HepG2 (cell line): ENCODE results near the gene PVALB. TPM values are rescaled to one million over a fixed set of nuclear protein-coding genes. Genes with fewer than 3 reads are reported as not detected.

Source experiments
- ATAC-seq: fragments of 200-7000 bp; cut with Tn5 transposase; 3 replicates; pipeline ENCODE4 v1.9.1; 2020; ENCODE audit warnings: mild to moderate bottlenecking, moderate library complexity
- BruUV-seq: library from RNA; stranded (reverse); fragments of 400-500 nt; replicated peaks from 2 replicates; lab custom pipeline; 2021; lab: Mats Ljungman, UMichigan
- CTCF ChIA-PET: fragments of 300-600 bp; formaldehyde crosslinking; extraction: SDS; loops from one replicate; lab custom pipeline; 2021; ENCODE audit warnings: low total read pairs, inconsistent platforms, low intra/inter-chr PET ratio; lab: Yijun Ruan, JAX
- POLR2A ChIA-PET: fragments of 350-600 bp; sonication (Branson Sonifier 250); formaldehyde crosslinking; loops from one replicate; lab custom pipeline; 2020; ENCODE audit warnings: antibody characterized with exemption, inconsistent platforms; lab: Yijun Ruan, JAX
- DNase-seq: peaks from one replicate; pipeline ENCODE4 v3.0.0-alpha.2; 2015; ENCODE audit warnings: low spot score
- FAIRE-seq: peaks from 3 replicates; lab custom pipeline; 2011; peaks lifted over from hg19 to GRCh38; lab: Jason Lieb, UNC
- H2AFZ ChIP-seq: one replicate; pipeline ENCODE4 v1.6.1; 2011; ENCODE audit warnings: low read length, inconsistent platforms
- H3K27ac ChIP-seq: fragments of 300-600 bp; 3 replicates; pipeline ENCODE4 v1.8.0; 2011; ENCODE audit warnings: mixed run types, mild to moderate bottlenecking, mixed read lengths, low read length, inconsistent platforms; ENCODE audit not compliant: insufficient read depth; ENCODE audit errors: extremely low read length
- H3K27me3 ChIP-seq, 2 experiments: fragments of 200-600 bp in 1 of 2; 2 replicates in 1 of 2; 3 replicates in 1 of 2; pipeline versions ENCODE4 v1.6.0 to v1.8.0; 2011; ENCODE audit warnings: low read length in 2 of 2, mild to moderate bottlenecking in 2 of 2, moderate library complexity in 2 of 2, inconsistent platforms in 1 of 2; ENCODE audit not compliant: insufficient read depth in 2 of 2, control insufficient read depth in 1 of 2
- H3K36me3 ChIP-seq, 2 experiments: fragments of 200-600 bp in 1 of 2; replicated peaks in 1 of 2; 2 replicates in 1 of 2; 3 replicates in 1 of 2; pipeline versions ENCODE4 v1.5.1 to v1.8.0; 2011; ENCODE audit warnings: low read length in 2 of 2, inconsistent platforms in 1 of 2; ENCODE audit not compliant: insufficient read depth in 2 of 2, control insufficient read depth in 1 of 2
- H3K4me1 ChIP-seq: 2 replicates; pipeline ENCODE4 v1.5.1; 2012; ENCODE audit warnings: low read length, inconsistent platforms; ENCODE audit not compliant: insufficient read depth
- H3K4me2 ChIP-seq: 2 replicates; pipeline ENCODE4 v1.6.0; 2011; ENCODE audit warnings: low read depth, low read length, inconsistent platforms
- H3K4me3 ChIP-seq, 3 experiments: fragments of 200-600 bp in 1 of 3; sonication (generic), shearing (Covaris generic) in 1 of 3; replicated peaks in 1 of 3; 2 replicates each; pipeline ENCODE4 v1.5.1; 2011 to 2016; ENCODE audit warnings: low read length in 3 of 3, inconsistent platforms in 2 of 3, low read depth in 2 of 3, mild to moderate bottlenecking in 2 of 3, control low read depth in 1 of 3, mixed read lengths in 1 of 3; ENCODE audit not compliant: insufficient read depth in 1 of 3
- H3K79me2 ChIP-seq: one replicate; pipeline ENCODE4 v1.6.1; 2011; ENCODE audit warnings: low read length, inconsistent platforms; ENCODE audit not compliant: insufficient read depth
- H3K9ac ChIP-seq: 2 replicates; pipeline ENCODE4 v1.6.0; 2011; ENCODE audit warnings: mild to moderate bottlenecking, low read depth, low read length, inconsistent platforms; ENCODE audit not compliant: insufficient read depth
- H3K9me3 ChIP-seq: 2 replicates; pipeline ENCODE4 v1.5.1; 2012; ENCODE audit warnings: mild to moderate bottlenecking, low read length
- H4K20me1 ChIP-seq: 2 replicates; pipeline ENCODE4 v1.6.0; 2011; ENCODE audit warnings: inconsistent platforms, mild to moderate bottlenecking, low read length, moderate library complexity; ENCODE audit not compliant: insufficient read depth
- ELF4 ChIP-seq: sonication (generic); formaldehyde crosslinking; IDR thresholded peaks from 2 replicates; pipeline ENCODE4 v1.5.0; 2020; ENCODE audit warnings: missing genetic modification reagents, mild to moderate bottlenecking, moderate library complexity, borderline replicate concordance
- HNRNPK ChIP-seq: fragments of 200-400 bp; formaldehyde crosslinking; IDR thresholded peaks from 2 replicates; pipeline ENCODE4 v1.6.1; 2018; ENCODE audit warnings: low read length, low read depth, moderate library complexity, mild to moderate bottlenecking; ENCODE audit not compliant: poor library complexity, severe bottlenecking
- MIER3 ChIP-seq: IDR thresholded peaks from 2 replicates; pipeline ENCODE4 v1.6.1; 2016; ENCODE audit warnings: missing compliant biosample characterization, borderline replicate concordance
- TEAD2 ChIP-seq: sonication (generic); formaldehyde crosslinking; IDR thresholded peaks from 2 replicates; pipeline ENCODE4 v1.9.0; 2021; ENCODE audit warnings: missing genetic modification reagents
- ZBTB7B ChIP-seq: sonication (generic); formaldehyde crosslinking; IDR thresholded peaks from 2 replicates; pipeline ENCODE4 v1.4.0; 2020; ENCODE audit warnings: missing genetic modification reagents
- ZNF430 ChIP-seq: sonication (generic); formaldehyde crosslinking; IDR thresholded peaks from 2 replicates; pipeline ENCODE4 v1.9.0; 2021; ENCODE audit warnings: mild to moderate bottlenecking, missing genetic modification reagents
- ZNF556 ChIP-seq: sonication (generic); formaldehyde crosslinking; IDR thresholded peaks from 2 replicates; pipeline ENCODE4 v1.4.0; 2020; ENCODE audit warnings: mild to moderate bottlenecking, missing genetic modification reagents, borderline replicate concordance
- ZNF75D ChIP-seq: sonication (generic); formaldehyde crosslinking; IDR thresholded peaks from 2 replicates; pipeline ENCODE4 v1.8.1; 2023; ENCODE audit warnings: missing genetic modification reagents, mild to moderate bottlenecking, borderline replicate concordance
- WGBS: methylation state at CpG from one replicate; pipeline ENCODE4 v1.1.6; 2017; ENCODE audit warnings: low lambda C conversion rate; 5-methylcytosine and 5-hydroxymethylcytosine counted together
- in situ Hi-C: cut with HindIII; loops from 2 replicates; pipeline ENCODE4 v1.10.0; 2017; ENCODE audit warnings: low pct_unique_long_range_greater_than_20kb; ENCODE audit not compliant: extremely low pct_ligation_motif_present
- intact Hi-C: fragments of 100-400 bp; cut with micrococcal nuclease; formaldehyde crosslinking; loops from one replicate; pipeline ENCODE4 v1.10.0; 2022; ENCODE audit not compliant: unreplicated experiment
- polyA plus RNA-seq, 8 experiments: library from polyadenylated mRNA; depleted of rRNA in 3 of 8; stranded (reverse) in 7 of 8; unstranded in 1 of 8; fragments of >200 nt; fragmentation: Illumina TruSeq in 4 of 8; extraction: Trizol in 4 of 8; gene quantifications; 2 replicates each; pipeline versions ENCODE4 v1.2.1 to v1.2.3, GENCODE V29; 2011 to 2016; ENCODE audit warnings: low read depth in 4 of 8, missing spikeins in 1 of 8, mixed read lengths in 1 of 8; ENCODE audit not compliant: insufficient read depth in 1 of 8
- total RNA-seq, 5 experiments: library from RNA; depleted of rRNA; stranded (reverse); fragments of >200 nt; fragmentation: Illumina TruSeq; extraction: Trizol; gene quantifications; 2 replicates each; pipeline ENCODE4 v1.2.3, GENCODE V29; 2016; ENCODE audit warnings: low read depth in 1 of 5
- TF ChIP-seq, protein P1 (sequence below): sonication (generic); formaldehyde crosslinking; IDR thresholded peaks from 2 replicates; pipeline ENCODE4 v1.4.0; 2020; ENCODE audit warnings: missing genetic modification reagents, low read depth, mild to moderate bottlenecking, borderline replicate concordance
- TF ChIP-seq, protein P2 (sequence below): sonication (generic); formaldehyde crosslinking; IDR thresholded peaks from 2 replicates; pipeline ENCODE4 v1.5.0; 2020; ENCODE audit warnings: missing genetic modification reagents
- TF ChIP-seq, protein P3 (sequence below): IDR thresholded peaks from 2 replicates; pipeline ENCODE4 v1.6.1; 2016; ENCODE audit warnings: low read depth, borderline replicate concordance

Gene PVALB
- total and polyA plus RNA-seq, 2 of the 13 experiments (the other 11 are each of a cell fraction or from before 2014, with no cell fraction given) = not detected

DNA sequence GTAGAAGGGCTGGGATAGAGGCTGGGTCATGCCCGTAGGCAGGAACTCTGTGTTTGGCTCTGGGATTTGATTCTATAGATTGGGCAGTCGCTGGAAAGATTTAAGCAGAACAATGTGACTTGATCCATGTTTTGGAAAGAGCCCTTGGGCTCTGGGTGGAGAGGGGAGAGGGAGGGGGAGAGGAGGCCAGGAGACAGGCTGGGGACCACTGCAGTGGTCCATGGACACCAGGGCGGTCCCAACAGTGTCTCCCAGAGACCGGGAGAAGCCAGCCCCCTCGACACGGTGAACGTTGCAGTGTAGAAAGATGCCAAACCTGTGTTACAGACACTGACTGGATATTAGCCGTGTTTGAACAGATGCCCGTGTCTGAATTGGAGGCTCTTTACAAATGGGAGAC, 19.5 kb downstream of the PVALB start:
- FAIRE-seq (no peak), DNase-seq (no peak), ATAC-seq (no peak)
- intact Hi-C loops = no loop called here
- Histone ChIP-seq H3K27ac (no peak overlapping the region), H2AFZ (no peak overlapping the region), H4K20me1 (no peaks in the 10 kb centered on the region), H3K4me3 (no peak overlapping the region), H3K4me2 (no peak overlapping the region), H3K36me3 (no peaks in the 10 kb centered on the region), H3K79me2 (no peaks in the 10 kb centered on the region), H3K27me3 (peaks cover 0 to 25% of the 10 kb centered on the region in 2 experiments; a peak in 3 of 5 replicates), H3K9ac (no peak overlapping the region), H3K9me3 (no peaks in the 10 kb centered on the region), H3K4me1 (no peaks in the 10 kb centered on the region)
- WGBS = 4% methylated on average over 7 of the region's 9 CpGs
- ChIA-PET POLR2A (no interaction called here), CTCF (no interaction called here)
- no peak for TF ChIP-seq TEAD2 (CRISPR knock-in tag)
- TF ChIP-seq ZNF75D (CRISPR knock-in tag) = no peak
- no peak for TF ChIP-seq ZNF430
- TF ChIP-seq MIER3 (CRISPR knock-in tag) = no peak
- no peak for TF ChIP-seq ZBTB7B (CRISPR knock-in tag)
- TF ChIP-seq, protein P1, sequence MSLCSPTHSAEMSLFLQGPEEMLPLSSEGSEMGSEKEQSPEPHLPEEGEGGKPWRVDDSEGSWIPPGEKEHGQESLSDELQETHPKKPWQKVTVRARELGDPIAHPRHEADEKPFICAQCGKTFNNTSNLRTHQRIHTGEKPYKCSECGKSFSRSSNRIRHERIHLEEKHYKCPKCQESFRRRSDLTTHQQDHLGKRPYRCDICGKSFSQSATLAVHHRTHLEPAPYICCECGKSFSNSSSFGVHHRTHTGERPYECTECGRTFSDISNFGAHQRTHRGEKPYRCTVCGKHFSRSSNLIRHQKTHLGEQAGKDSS (CRISPR knock-in tag) = no peak
- TF ChIP-seq ELF4 (CRISPR knock-in tag) = no peak
- TF ChIP-seq HNRNPK = no peak
- TF ChIP-seq, protein P2, sequence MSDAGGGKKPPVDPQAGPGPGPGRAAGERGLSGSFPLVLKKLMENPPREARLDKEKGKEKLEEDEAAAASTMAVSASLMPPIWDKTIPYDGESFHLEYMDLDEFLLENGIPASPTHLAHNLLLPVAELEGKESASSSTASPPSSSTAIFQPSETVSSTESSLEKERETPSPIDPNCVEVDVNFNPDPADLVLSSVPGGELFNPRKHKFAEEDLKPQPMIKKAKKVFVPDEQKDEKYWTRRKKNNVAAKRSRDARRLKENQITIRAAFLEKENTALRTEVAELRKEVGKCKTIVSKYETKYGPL (CRISPR knock-in tag) = no peak
- TF ChIP-seq ZNF556 (CRISPR knock-in tag) = no peak
- TF ChIP-seq, protein P3, sequence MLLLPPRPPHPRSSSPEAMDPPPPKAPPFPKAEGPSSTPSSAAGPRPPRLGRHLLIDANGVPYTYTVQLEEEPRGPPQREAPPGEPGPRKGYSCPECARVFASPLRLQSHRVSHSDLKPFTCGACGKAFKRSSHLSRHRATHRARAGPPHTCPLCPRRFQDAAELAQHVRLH = no peak
- BruUV-seq = no TSS peak
- in situ Hi-C loops = no loop called here
